NCI-H446 (cell line): ENCODE data around the gene KDELR3.

Experiments
- DNase-seq, 2 experiments: peaks; one replicate each; lab custom pipeline; 2025; lab: John Stamatoyannopoulos, UW

The KDELR3 gene

DNA sequence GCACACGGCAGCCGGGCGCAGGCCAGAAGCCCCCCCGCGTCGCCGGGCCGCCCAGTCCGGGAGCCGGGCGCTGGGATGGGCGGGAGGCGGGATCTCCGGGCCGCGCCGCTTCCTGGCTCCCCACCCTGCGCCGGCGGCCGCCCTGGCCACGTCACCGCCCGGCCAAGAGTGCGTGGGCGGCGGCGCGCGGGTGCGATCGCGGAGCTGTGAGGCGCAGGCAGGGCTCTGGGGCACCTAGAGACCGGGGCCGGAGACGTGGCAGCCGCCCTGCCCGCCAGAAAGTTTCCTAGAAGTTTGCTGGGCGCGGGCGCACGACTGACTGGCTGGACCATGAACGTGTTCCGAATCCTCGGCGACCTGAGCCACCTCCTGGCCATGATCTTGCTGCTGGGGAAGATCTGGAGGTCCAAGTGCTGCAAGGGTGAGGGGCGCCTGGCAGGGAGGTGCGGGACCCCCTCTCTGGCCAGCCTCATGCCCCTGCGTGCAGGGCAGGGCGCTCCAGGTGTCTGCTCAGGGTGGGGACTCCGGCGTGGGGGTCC, at the start of gene KDELR3:
Gene KDELR3, plus strand, starts transcription at position 193 of the 539 bp plus-strand sequence. Its CDS starts 138 bp downstream, at position 331.
- DNase-seq = no peak

DNA sequence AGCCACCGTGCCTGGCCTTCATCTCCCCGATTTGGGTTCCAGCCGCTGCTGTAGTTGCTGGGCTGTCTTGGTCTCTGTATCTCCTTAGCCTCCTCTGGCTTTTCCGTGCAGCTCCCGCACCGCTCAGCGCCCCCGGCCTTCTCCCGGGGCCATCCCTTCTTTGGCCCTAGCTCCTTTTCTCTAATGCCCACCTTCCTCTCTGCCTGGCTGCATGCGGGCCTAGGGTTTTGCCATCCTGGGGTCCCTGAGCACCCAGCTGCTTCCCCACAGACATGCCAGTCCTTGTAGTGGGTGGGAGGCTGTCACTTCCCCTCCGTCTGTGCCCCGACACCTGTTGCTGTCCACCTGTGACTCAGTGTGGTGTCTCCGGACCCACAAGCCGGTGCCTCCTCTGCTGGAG, 49.3 kb upstream of the KDELR3 start:
- no peak for DNase-seq

DNA sequence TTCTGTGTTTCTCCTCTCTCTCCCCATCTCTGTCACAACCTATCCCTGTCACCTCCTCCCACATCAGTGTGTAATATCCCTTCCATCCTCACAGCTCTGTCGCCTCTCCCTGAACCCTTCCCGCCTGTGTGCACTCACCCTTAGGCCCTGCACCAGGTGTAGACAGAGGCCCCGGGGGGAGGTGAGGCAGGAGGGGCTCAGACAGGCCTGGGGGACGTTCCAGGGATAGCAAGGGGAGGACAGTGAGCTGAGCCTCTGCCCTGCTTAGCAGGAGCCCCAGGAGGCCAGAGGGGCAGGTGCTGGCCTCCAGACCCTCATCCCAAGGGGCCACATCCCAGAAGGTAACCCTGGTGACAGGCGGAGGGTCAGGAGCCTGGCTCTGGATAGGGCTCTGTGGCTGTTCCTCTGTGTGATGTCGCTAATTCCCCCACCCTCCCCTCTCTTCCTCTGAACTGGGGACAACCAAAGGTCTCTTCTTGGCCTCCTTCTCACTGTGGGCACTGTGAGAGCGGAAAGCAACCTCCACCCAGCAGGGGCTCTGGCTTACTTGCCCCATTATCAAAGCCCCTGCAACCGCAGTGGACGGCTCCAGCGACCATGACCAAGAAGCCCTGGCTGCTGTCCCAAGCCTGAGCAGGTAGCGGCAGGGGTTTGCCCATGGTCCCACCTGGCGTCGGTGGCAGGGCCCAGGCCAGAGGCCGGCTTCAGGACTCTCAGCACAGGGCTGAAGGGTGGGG, 48.6 kb upstream of the KDELR3 start:
- DNase-seq = no peak

DNA sequence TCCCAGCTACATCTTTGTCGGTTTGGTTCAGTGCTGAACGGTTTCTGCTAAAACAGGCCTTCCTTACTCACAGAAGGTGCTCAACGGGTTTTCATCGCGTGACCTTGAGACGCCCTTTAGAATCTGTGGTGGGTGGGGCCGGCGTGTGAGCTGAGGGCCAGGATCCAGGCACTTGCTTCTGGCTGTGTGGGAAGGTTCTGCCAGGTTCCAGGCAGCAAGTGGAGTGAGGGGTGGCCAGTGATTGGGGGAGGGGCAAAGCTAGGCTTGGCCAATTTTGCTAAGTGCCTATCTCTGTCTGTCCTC, 48.1 kb upstream of the KDELR3 start:
- DNase-seq = no peak

DNA sequence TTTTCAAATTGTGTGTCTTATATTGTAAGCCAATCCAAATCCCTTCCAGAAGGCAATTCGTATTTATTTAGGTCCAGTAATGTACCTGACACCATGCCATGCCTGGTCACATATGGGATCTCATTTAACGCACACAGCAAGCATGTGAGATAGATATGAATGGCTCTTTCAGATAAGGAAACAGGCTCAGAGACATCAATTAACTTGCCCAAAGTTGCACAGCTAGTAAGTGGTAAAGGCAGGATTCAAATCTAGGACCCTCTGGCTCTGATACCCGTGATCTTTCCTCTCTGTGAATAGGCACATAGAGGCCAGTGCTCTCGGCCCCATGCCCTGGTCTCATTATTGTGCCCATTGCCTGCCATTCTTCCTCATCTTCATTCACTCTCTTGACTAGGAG, 47.2 kb upstream of the KDELR3 start:
- no peak for DNase-seq

DNA sequence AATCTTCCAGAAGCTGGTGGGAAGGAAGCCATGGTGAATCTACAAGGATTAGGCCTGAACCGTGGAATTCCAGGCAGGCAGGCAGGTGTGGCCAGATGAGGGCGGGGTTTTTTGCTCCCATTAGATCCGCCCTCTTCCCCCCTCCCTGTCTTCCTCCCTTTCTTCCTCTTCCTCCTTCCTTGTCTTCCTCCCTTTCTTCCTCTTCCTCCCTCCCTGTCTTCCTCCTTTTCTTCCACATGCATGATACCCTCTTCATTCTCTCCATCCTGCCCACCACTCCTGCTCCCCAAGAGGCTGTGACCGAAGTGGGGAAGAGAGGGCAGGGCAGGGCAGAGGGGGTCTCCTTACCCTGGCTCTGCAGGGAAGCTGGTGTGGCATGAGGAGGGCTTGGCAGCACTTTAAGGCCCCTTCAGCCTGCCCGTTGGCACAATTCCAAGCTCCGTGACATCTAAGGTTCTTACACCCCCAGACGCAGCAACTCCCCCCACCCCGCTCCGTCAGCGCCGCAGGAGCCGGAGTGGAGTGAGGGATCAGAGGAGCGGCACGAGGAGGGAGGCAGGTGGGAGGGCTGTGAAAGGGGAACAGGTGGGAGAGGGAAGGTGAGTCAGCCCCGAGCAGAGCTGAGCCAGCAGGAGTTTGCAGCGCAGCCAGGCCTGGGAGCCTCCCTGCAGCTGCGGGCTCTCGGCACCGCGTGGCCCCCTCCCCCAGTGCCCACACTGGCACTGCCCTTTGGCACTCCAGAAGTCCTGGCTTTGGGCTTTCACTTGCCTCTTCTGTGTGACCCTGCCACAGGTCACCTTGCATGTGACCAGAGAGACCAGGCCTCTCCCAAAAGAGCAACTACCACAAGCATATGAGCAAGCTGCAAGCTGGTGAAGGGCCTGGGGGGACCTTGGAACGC, 45.0 kb upstream of the KDELR3 start:
- DNase-seq = no peak

DNA sequence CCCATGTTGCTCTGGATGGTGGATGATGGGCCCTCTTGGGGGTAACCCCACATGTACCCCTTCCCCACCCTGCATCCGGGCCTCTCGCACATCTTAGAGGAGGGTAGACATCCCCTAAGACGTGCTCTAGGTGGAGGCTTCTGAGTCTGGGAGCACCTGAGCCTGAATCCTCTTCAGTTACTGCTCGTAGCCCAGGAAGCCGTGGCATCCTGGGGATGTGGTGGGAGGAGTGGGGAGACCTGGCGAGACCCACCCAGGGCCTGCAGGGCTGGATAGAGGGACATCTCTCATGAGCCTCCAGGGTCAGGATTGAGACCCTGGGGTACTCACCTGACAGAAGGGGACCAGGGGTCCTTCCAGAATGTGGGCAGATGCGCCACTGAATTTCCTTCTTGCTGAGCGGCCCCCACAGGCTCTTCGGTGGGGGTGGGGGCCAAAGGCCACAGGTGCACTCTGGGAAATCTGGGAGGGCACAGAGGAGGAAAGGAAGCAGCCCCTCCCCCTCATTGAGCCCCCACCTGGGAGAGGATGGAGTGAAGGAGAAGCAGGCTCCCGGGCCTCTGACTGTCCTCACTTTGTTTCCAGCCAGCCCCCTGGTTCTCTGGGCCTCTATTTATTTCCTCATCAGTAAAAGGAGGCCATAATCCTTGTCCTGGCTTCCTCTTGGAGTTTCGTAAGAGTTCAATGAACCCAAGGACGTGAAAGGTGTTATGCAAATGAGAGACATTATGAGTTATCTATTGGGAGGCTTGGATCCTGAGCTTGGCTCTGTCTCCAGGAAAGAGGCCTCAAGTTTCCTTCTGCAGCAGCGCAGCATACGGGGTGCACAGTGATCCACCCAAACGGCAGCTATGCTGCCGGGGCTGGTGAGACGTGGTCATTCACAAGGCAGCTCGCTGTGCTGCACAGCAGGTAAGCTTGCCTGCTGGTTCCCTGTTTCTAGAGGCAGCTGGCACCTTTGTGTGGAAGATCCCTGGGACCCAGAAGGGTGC, 44.1 kb upstream of the KDELR3 start:
- no peak for DNase-seq

DNA sequence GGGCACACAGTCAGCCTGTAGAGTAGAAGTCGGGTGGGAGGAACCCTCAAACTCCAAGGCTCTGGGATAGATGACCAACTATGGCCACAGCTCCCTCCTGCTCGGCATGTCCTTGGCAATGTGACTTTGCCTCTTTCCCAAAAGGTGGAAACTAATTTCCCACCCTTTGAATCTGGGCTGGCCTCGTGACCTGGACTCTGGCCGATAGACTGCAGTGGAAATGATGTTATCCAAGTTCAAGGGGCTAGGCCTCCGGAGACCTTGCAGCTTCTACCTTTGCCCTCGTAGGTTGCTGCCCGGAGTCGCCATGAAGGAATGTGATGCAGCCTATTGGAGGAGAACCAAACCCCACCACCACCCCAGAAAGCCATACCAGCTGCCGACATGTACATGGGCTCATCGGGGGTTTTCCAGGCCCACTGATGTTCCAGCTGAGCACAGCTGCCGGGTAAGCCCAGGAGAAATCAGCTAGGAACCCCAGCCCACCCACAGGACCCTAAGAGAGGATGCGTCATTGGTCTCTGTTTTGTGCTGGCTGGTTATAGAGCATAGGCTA, 43.3 kb upstream of the KDELR3 start:
- no peak for DNase-seq

DNA sequence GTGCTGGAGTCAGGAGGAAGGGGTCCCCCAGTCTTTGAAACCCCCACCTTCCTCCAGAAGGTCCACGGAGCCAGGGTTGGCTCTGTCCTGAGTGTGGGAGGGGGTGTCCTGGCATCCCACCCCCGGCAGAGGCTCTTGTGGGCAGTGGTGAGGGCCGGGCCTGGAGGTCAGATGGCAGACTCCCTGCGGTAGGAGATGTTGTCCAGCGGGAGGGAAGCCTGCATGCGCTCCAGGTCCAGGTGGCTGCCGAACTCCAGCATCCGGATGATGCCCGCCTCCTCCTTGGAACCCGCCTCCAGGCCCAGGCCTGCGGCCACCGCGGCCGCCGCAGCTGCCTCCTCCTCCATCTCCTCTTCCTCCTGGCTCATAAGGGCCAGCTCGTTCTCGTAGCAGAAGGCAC, 41.3 kb upstream of the KDELR3 start:
- DNase-seq = no peak

DNA sequence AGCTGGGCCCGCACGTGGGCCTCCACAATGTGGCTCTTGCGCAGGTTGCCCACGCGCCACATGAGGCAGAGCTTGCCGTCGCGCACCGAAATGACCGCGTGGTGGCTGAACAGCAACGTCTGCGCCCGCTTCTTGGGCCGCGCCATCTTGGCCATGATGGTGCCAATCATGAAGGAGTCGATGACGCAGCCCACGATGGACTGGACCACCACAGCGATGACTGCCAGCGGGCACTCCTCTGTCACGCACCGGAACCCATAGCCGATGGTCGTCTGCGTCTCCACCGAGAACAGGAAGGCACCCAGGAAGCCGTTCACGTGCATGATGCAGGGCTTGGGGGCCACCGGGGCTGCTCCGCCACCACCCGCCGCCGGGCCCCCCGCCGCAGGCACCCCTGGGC, 40.4 kb upstream of the KDELR3 start:
- no peak for DNase-seq

DNA sequence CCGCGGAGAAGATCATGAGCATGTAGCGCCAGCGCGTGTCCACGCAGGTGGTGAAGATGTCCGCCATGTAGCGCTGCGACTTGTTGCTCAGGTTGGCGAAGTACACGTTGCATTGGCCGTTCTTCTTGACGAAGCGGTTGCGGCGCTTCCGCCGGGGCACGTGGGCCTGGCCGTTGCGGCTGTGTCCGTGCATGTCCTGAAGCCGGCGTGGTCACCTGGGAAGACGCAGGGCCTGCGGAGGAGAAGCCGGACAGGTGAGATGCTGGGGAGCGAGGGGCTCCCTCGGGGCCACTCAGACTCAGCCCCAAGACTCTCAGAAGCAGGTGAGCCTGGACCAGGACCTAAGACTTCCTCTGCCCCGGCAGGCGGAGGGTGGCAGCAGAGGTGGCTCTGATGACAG, 40.0 kb upstream of the KDELR3 start:
- DNase-seq = no peak

DNA sequence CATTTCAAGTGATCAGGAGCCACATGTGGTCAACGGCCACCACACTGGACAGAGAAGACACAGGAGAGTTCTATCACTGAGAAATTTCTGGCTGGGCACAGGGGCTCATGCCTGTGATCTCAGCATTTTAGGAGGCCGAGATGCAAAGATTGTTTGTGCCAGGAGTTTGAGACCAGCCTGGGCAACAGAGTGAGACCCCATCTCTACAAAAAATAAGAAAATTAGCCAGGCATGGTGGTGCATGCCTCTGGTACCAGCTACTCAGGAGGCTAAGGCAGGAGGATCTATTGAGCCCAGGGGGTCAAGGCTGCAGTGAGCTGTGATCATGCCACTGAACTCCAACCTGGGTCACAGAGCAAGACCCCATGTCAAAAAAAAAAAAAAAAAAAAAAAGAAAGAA, 39.2 kb upstream of the KDELR3 start:
- no peak for DNase-seq

DNA sequence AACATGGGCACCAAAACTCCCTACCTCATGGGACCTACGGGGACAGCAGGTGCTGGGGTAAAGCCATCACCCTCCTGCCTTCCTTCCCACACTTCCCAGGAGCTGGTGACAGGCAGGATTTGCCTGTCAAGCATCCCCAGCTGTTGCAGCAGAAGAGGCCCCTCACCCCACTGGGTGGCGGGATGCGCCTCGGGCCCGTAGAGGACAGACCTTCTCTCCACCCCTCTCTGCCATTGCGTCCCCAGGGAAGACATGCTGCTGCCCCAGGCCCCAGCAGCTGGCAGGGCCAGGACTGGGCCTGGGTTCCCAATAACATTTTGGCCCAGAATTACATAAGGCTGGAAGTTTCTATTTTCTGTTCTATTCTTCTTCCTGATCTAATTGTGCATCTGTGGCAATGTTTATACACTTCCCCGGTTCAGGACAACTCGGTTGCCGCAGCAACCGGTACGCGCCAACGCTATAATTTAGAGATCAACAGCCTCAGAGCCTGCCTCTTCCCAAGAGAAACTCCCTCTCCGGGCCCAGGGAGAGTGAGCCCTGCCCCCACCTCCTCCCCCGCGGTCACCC, 38.3 kb upstream of the KDELR3 start:
- DNase-seq = no peak

DNA sequence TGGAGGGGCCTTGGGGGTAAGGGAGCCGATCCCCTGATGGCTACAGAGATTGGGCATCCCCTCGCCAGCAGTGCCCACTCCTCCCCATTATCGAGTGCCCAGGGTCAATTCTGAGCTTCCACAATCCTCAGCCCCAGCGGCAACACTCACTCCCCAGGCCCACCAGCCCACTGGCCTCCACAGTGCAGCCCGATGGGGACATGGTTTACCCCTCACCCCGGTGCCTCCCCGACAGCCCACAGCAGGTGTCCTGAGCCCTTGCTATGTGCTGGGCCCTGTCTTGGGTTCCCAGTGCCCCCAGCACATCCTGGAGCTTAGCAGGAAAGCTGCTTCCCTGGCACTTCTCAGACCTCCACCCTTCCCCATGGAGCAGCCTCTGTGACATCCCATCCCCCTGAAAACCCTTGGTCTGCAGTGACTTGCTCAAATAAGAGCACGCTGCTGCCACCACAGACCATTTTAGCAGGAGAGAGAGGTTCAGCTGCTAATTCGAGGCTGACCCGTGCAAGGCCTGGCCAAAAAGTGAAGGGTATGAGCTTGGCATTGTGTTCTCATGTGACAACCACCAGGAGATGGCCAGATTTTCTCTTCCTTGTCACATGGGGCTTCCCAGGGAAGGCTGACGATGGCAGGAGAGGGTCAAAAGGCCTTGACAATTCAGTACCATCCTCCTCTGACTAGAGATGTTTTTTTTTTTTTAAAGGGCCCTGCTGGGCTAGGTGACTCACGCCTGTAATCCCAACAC, 36.5 kb upstream of the KDELR3 start:
- no peak for DNase-seq

DNA sequence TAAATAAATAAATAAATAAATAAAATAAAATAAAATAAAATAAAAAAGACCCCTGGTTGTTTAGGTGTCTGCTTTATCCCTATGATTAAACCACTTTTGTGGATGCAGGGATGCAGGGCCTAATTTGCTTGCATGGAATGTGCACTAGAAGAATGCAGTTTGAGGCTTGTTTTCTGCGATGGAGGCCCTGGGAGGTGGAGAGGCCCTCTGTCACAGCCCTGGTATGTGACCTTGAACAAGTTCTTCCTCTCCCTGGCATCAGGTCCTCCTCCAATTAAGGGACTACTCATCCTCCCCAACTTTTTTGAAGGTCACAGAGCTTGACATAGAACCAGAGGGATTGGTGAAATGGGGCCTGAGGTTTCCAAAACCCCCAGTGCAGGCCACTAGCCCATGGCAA, 35.6 kb upstream of the KDELR3 start:
- no peak for DNase-seq

DNA sequence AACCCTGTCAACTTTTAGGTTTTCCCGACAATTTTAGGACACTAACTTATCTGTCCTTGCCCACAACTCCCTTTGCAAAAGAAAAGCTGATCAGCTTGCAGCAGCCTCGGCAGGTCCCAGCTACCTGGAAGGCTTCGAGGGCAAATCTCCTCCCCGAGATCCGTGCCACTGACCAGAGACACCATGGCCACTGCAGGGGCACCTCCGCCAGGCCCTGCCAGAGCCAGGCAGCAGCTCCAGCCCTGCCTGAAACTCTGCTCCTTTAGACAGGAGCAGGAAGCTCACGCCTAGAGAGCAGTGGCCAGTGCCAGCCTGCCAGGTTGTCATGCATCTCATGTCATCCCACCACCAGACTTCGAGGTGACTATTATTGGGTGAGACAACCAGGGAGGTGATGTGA, 34.0 kb upstream of the KDELR3 start:
- DNase-seq = no peak

DNA sequence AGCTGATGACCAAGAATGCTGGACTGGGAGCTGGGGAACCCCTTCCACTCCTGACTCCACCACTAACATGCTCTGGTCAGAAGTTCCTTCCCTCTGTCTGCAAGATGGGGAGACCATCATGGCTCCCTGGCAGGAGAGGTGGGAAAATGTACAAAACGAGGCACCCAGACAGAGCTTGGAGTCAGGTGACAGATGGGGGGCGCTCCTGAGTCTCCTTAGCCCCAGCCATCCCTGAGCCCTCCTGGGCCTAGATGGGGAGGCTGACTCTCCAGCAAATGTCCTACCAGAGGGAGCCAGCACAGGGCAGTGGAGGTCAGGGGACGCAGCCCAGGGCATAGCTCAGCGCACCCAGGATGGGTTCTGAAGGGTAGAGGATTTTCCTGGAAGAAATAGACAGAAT, 32.9 kb upstream of the KDELR3 start:
- DNase-seq = no peak

DNA sequence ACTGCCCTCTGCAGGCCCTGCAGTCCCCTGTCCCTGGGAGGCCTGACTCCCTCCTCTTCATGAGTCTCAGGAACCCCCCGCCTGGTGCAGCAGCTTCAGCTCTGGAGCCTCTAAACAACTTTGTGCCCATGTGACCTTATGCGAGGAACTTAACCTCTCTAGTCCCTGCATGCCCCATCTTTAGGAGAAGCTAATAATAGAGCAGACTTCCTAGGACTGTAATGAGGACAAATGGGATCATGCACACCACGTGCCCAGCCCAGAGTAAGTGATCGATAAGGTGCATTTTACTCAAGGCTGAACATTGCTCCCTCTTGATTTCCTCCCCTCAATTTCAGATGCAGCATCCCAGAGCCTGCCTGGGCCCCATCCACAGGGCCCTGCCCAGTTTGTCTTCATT, 31.9 kb upstream of the KDELR3 start:
- no peak for DNase-seq

DNA sequence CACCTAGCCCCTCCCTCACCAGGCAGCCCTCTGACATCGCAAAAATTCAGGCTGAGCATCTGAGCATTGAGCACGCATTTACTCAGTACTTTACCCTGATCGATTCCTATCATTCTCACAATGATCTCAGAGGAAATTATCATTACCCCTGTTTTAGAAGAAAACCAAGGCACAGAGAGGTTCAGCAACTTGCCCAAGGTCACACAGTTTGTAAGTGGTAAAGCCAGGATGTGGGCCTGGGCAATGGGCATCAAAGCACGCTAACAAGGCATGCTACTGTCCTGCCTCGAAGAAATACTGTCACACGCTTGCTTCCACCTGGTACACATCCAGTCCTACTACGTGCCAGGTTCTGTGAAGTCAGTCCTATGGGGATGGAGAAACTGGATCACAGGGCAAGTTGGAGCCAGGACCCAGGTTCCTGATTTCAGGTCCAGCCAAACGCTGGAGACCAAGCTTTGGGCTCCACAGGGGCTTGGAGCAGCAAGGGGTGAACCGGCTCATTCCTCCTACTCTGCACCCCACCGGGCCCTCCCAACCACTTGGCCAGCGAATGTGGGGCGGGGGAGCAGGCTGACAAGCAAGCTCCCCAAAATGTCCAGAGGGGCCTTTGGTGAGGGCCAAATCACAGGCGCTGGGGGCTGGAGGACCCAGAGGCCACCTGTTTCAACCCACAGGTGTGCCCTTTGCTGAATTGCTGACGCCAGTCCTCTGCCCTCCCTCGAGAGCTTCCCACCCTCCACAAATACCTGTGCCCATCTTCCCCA, 31.1 kb upstream of the KDELR3 start:
- DNase-seq = no peak

DNA sequence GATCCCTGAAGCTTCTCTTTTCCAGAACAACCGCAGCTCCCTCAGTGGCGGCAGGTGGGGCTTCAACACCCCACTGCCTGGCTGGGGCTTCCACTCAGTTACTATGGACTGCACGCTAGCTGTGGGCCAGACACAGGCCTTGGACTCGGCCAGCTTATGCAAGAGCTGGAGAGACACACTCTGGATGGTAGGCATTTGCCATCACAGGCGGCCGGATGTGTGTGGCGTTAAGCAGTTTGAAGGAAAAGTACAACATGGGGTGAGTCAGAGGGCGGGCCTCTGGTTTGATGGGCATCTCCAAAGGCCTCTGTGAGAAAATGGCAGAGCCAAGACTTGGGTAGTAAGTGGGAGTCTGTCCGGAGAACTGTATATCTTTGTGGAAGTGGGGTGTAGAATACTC, 30.5 kb upstream of the KDELR3 start:
- no peak for DNase-seq
